IPS-NIHi11 (cell line): Measurements from ENCODE around the gene NUDT22.

ENCODE experiments used
- DNase-seq: peaks from one replicate; pipeline ENCODE4 v3.0.0; 2012; ENCODE audit warnings: mixed read lengths, low spot score

Gene NUDT22

DNA sequence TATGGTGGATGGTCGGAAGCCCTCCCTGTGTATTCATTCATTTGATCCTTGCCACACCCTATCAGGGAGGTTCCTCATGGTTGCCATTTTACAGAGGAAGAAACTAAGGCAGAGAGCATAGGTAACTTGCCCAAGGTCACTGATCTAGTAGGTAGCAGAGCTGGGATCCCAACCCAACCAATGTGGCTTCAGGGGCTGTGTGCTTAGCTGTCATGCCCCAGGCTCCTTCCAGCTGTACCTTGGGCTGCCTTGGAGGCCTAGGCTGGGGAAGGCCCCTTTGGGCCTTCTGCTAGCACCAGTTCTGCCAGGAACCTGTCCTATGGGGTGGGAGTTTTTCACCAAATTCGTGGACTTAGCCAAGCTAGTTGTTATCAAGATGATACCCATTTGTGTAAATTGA, 49.8 kb downstream of the NUDT22 start:
- DNase-seq, result no peak

DNA sequence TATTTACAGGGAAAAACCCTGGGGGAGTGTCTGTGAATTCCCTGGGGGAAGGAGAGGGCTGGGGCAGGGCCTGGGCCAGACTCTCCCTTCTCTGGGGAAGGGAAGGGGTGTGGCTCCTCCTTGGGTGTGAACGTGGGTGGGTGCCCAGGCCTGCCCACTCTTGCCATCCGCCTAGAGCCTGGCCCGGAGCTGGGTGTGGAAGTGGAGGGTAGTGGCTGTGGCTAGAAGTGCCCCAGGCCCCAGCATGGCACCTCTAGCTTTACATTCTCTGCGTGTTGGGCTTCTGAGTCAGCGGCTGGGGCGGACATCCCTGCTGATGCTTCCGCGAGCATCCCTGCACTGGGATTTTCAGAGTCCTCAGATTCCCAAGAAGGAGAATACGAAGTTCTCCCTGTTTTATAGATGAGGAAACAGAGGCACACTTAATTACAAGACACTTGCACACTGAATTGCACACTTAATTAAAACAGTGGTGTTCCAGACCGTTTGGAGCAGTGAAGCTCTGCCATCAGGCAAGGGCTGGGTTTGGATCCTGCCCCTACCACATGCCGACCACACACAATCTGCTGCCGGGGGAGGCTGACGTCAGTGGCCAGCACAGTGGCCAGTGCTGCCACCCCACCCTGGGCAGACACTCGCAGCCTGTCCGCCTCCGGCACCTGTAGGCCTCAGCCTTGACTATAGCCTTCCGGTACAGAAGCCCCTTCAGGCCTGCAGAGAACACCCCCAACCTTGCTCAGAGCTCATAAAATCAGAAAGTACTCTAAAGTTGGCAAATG, 50.8 kb downstream of the NUDT22 start:
- no peak for DNase-seq

DNA sequence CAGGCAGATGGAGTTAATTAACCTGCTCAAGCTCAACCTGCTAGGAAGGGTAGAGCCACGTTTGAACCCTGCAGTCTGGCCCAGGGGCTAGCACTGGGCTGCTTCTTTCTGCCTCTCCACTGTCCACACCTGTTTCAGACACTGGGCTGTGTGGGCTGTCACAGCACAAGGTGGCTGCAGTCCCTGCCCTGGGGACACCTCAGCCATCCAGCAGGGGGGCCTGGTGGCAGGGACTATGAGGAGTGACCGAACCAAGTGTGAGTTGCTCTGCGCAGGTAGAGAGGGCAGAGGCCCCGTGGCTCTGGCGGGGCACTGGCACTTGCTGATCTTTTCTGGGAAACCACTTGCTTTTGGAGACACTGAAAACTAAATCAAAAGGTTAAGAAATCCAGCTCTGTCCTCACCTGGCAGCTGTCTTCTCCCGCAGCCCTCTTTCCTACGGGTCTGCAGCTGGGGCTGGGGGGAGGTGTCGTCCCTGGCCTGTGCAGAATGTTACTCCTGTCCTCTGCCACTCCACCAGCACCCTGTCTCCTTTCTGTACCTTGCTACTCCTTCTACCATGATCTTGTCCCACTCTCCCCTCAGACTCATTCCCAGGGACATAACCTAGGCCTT, 52.6 kb downstream of the NUDT22 start:
- DNase-seq, result no peak
